Measurements from ENCODE around the gene TNFSF13. TPM values are rescaled to one million over a fixed set of nuclear protein-coding genes. Genes with fewer than 3 reads are reported as not detected.

Gene TNFSF13
- total RNA-seq, result 0.59 and 1.1 TPM in 2 replicates

DNA sequence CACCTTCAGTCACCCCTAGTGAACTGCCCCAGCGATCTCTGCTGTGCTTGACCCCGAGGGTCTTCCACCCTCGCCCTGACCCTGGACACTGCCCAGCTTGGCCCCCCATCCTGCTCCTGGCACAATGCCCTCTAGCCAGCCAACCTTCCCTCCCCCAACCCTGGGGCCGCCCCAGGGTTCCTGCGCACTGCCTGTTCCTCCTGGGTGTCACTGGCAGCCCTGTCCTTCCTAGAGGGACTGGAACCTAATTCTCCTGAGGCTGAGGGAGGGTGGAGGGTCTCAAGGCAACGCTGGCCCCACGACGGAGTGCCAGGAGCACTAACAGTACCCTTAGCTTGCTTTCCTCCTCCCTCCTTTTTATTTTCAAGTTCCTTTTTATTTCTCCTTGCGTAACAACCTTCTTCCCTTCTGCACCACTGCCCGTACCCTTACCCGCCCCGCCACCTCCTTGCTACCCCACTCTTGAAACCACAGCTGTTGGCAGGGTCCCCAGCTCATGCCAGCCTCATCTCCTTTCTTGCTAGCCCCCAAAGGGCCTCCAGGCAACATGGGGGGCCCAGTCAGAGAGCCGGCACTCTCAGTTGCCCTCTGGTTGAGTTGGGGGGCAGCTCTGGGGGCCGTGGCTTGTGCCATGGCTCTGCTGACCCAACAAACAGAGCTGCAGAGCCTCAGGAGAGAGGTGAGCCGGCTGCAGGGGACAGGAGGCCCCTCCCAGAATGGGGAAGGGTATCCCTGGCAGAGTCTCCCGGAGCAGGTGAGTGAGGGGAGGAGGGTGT is at the start of gene TNFSF13:
Gene TNFSF13 (plus strand): TSS at position 207 of the 776 bp plus-strand sequence. CDS start 290 bp downstream, at position 497.
- H3K9me3 ChIP-seq (ENCODE audit: low read depth, low read length), result no peaks in the 10 kb centered on the region
- H3K27ac ChIP-seq (ENCODE audit: low read depth, low read length), result peak within 1 kb of the TSS; percentile 59
- H3K4me3 ChIP-seq (ENCODE audit: insufficient read depth, low read length), result peak within 1 kb of the TSS; percentile 62
- peak within 1 kb of the TSS; percentile 93 for H2AFZ ChIP-seq (ENCODE audit: low read length)
- H4K20me1 ChIP-seq (ENCODE audit: insufficient read depth, low read length), result peaks cover 5% of the 10 kb centered on the region
- H3K79me2 ChIP-seq (ENCODE audit: insufficient read depth, low read length), result peaks cover 22% of the 10 kb centered on the region
- no peaks in the 10 kb centered on the region for H3K36me3 ChIP-seq (ENCODE audit: insufficient read depth, low read length)
- H3K4me1 ChIP-seq (ENCODE audit: insufficient read depth, low read length), result peaks cover 30% of the 10 kb centered on the region
- H3K27me3 ChIP-seq (ENCODE audit: insufficient read depth, low read length), result no peaks in the 10 kb centered on the region
- H3K4me2 ChIP-seq (ENCODE audit: insufficient read depth, low read length), result peak within 1 kb of the TSS; percentile 64
- no peak for TF ChIP-seq CTCF (IDR thresholded peaks at IDR 0.05; ENCODE audit: extremely low read depth, low read depth, low read length)
- DNase-seq (ENCODE audit: insufficient read length, low spot score, missing footprints), result no peak

DNA sequence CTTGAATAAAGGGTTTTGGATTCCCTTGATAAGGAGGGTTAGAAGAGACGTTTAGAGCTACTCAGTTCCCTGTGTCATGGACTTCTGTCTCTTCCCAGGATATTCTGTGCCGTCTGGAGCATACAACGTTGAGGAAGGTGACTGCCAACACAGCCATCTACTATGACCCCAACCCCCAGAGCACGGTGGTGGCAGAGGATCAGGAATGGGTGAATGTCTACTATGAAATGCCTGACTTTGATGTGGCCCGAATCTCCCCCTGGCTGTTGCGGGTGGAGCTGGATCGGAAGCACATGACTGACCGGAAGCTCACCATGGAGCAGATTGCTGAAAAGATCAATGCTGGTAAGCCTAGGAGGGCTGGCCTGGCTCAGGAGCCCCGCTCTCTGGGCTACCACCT is 49.7 kb upstream of the TNFSF13 start:
- Histone ChIP-seq H3K27me3 (ENCODE audit: insufficient read depth, low read length) (no peaks in the 10 kb centered on the region), H3K79me2 (ENCODE audit: insufficient read depth, low read length) (peaks cover 3% of the 10 kb centered on the region), H3K27ac (ENCODE audit: low read depth, low read length) (no peak overlapping the region), H3K4me1 (ENCODE audit: insufficient read depth, low read length) (no peaks in the 10 kb centered on the region), H4K20me1 (ENCODE audit: insufficient read depth, low read length) (peaks cover 6% of the 10 kb centered on the region), H2AFZ (ENCODE audit: low read length) (no peak overlapping the region), H3K4me2 (ENCODE audit: insufficient read depth, low read length) (no peak overlapping the region), H3K36me3 (ENCODE audit: insufficient read depth, low read length) (peaks cover 94% of the 10 kb centered on the region), H3K4me3 (ENCODE audit: insufficient read depth, low read length) (no peak overlapping the region), H3K9me3 (ENCODE audit: low read depth, low read length) (no peaks in the 10 kb centered on the region)
- TF ChIP-seq CTCF (IDR thresholded peaks at IDR 0.05; ENCODE audit: extremely low read depth, low read depth, low read length), result no peak
- DNase-seq (ENCODE audit: insufficient read length, low spot score, missing footprints), result no peak

DNA sequence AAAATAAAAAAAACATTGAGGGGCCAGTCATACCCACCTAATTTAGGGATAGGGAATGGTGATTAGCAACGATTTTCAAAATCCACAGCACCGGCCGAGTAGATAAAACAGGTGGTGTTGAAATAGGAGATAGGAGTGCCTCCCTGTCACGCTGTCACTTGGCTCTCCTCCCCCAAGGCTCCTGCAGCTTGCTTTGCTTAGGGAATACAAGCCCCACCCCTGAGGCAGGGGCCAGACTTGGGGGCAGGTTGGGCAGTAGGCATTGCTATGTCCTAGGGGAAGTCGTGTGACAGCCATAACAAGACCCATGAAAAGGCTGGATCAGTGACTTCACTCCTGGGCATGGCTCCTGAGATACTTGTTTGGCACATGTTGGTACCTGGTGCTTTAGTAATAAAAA is 48.6 kb upstream of the TNFSF13 start:
- Histone ChIP-seq H3K4me3 (ENCODE audit: insufficient read depth, low read length) (no peak overlapping the region), H3K27me3 (ENCODE audit: insufficient read depth, low read length) (no peaks in the 10 kb centered on the region), H3K9me3 (ENCODE audit: low read depth, low read length) (no peaks in the 10 kb centered on the region), H3K4me1 (ENCODE audit: insufficient read depth, low read length) (no peaks in the 10 kb centered on the region), H3K27ac (ENCODE audit: low read depth, low read length) (no peak overlapping the region), H2AFZ (ENCODE audit: low read length) (no peak overlapping the region), H3K36me3 (ENCODE audit: insufficient read depth, low read length) (peaks cover 94% of the 10 kb centered on the region), H3K4me2 (ENCODE audit: insufficient read depth, low read length) (no peak overlapping the region), H3K79me2 (ENCODE audit: insufficient read depth, low read length) (peaks cover 3% of the 10 kb centered on the region), H4K20me1 (ENCODE audit: insufficient read depth, low read length) (peaks cover 6% of the 10 kb centered on the region)
- no peak for TF ChIP-seq CTCF (IDR thresholded peaks at IDR 0.05; ENCODE audit: extremely low read depth, low read depth, low read length)
- DNase-seq (ENCODE audit: insufficient read length, low spot score, missing footprints), result no peak

DNA sequence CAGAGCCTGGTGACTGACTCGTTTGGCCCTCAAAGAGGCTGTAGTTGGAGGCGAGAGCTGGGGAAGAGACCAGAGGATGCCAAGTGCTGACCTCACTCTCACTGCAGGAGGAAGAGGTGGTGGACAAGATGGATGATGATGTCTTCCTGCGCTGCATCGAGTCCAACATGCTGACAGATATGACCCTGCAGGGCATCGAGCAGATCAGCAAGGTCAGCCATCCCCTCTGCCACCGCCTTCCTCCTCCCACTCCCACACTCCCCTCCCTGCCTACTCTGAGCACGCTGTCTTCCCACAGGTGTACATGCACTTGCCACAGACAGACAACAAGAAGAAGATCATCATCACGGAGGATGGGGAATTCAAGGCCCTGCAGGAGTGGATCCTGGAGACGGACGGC is 47.4 kb upstream of the TNFSF13 start:
- H2AFZ ChIP-seq (ENCODE audit: low read length), result no peak overlapping the region
- H3K9me3 ChIP-seq (ENCODE audit: low read depth, low read length), result no peaks in the 10 kb centered on the region
- no peak for DNase-seq (ENCODE audit: insufficient read length, low spot score, missing footprints)
- no peak overlapping the region for H3K27ac ChIP-seq (ENCODE audit: low read depth, low read length)
- H3K4me3 ChIP-seq (ENCODE audit: insufficient read depth, low read length), result no peak overlapping the region
- TF ChIP-seq CTCF (IDR thresholded peaks at IDR 0.05; ENCODE audit: extremely low read depth, low read depth, low read length), result no peak
- H3K79me2 ChIP-seq (ENCODE audit: insufficient read depth, low read length), result peaks cover 3% of the 10 kb centered on the region
- peaks cover 88% of the 10 kb centered on the region for H3K36me3 ChIP-seq (ENCODE audit: insufficient read depth, low read length)
- peaks cover 2% of the 10 kb centered on the region for H4K20me1 ChIP-seq (ENCODE audit: insufficient read depth, low read length)
- no peak overlapping the region for H3K4me2 ChIP-seq (ENCODE audit: insufficient read depth, low read length)
- no peaks in the 10 kb centered on the region for H3K27me3 ChIP-seq (ENCODE audit: insufficient read depth, low read length)
- no peaks in the 10 kb centered on the region for H3K4me1 ChIP-seq (ENCODE audit: insufficient read depth, low read length)

All from osteoblast (primary cell).